Measurements from ENCODE around the gene SH3D19. TPM values are rescaled to one million over a fixed set of nuclear protein-coding genes. Genes with fewer than 3 reads are reported as not detected.
A peak's percentile ranks its signal among the peaks of the same experiment; 100 is the strongest.

The SH3D19 gene
- total RNA-seq, 4 donors from 2014 or later, result 54.4 to 148 (median 79.1) TPM

GRCh38 chr4:151358266-151358665 lies 32.9 kb upstream of the SH3D19 start:
- no peak for DNase-seq (ENCODE audit: low spot score in 2 of 2)
- 90% methylated on average over 3 of the region's 3 CpGs for WGBS
- TF ChIP-seq CTCF (IDR thresholded peaks at IDR 0.05) (no peak), POLR2AphosphoS5 (IDR thresholded peaks at IDR 0.05) (no peak), POLR2A (IDR thresholded peaks at IDR 0.05) (no peak), EP300 (IDR thresholded peaks at IDR 0.05) (no peak)
- Histone ChIP-seq H3K4me1 (peaks cover 12% of the 10 kb centered on the region), H3K36me3 (no peaks in the 10 kb centered on the region), H3K27me3 (no peaks in the 10 kb centered on the region), H3K27ac (no peak overlapping the region), H3K4me3 (no peak overlapping the region), H3K9me3 (no peaks in the 10 kb centered on the region)

- H3K9me3 ChIP-seq, result no peaks in the 10 kb centered on the region
- no peak for TF ChIP-seq POLR2AphosphoS5 (IDR thresholded peaks at IDR 0.05)
- no peak for TF ChIP-seq CTCF (IDR thresholded peaks at IDR 0.05)
- TF ChIP-seq POLR2A (IDR thresholded peaks at IDR 0.05), result no peak
- no peak for TF ChIP-seq EP300 (IDR thresholded peaks at IDR 0.05)
- H3K4me1 ChIP-seq, result peaks cover 9% of the 10 kb centered on the region
- H3K27me3 ChIP-seq, result no peaks in the 10 kb centered on the region
- WGBS, result 100% methylated on average over 1 of the region's 1 CpG
- H3K36me3 ChIP-seq, result no peaks in the 10 kb centered on the region
- no peak for DNase-seq (ENCODE audit: low spot score in 2 of 2)
- no peak overlapping the region for H3K27ac ChIP-seq
- H3K4me3 ChIP-seq, result no peak overlapping the region
Measured at GRCh38 chr4:151356510-151356909, 31.1 kb upstream of the SH3D19 start.

GRCh38 chr4:151355155-151355554 lies 29.8 kb upstream of the SH3D19 start:
- no peaks in the 10 kb centered on the region for H3K9me3 ChIP-seq
- no peaks in the 10 kb centered on the region for H3K36me3 ChIP-seq
- peak overlapping the region; percentile 34 for H3K27ac ChIP-seq
- H3K4me1 ChIP-seq, result peaks cover 9% of the 10 kb centered on the region
- H3K27me3 ChIP-seq, result no peaks in the 10 kb centered on the region
- 56% methylated on average over 4 of the region's 4 CpGs for WGBS
- DNase-seq (ENCODE audit: low spot score in 2 of 2), result no peak
- TF ChIP-seq CTCF (IDR thresholded peaks at IDR 0.05) (no peak), POLR2A (IDR thresholded peaks at IDR 0.05) (no peak), POLR2AphosphoS5 (IDR thresholded peaks at IDR 0.05) (no peak), EP300 (IDR thresholded peaks at IDR 0.05) (no peak)
- H3K4me3 ChIP-seq, result no peak overlapping the region

- H3K4me3 ChIP-seq, result no peak overlapping the region
- TF ChIP-seq CTCF (IDR thresholded peaks at IDR 0.05), result no peak
- no peak for TF ChIP-seq POLR2AphosphoS5 (IDR thresholded peaks at IDR 0.05)
- TF ChIP-seq POLR2A (IDR thresholded peaks at IDR 0.05), result no peak
- no peak for TF ChIP-seq EP300 (IDR thresholded peaks at IDR 0.05)
- WGBS, result 67% methylated on average over 9 of the region's 9 CpGs
- H3K4me1 ChIP-seq, result no peaks in the 10 kb centered on the region
- H3K9me3 ChIP-seq, result no peaks in the 10 kb centered on the region
- H3K27ac ChIP-seq, result no peak overlapping the region
- H3K27me3 ChIP-seq, result no peaks in the 10 kb centered on the region
- H3K36me3 ChIP-seq, result no peaks in the 10 kb centered on the region
- no peak for DNase-seq (ENCODE audit: low spot score in 2 of 2)
Measured at GRCh38 chr4:151347490-151348235, 22.3 kb upstream of the SH3D19 start.

GRCh38 chr4:151344948-151345347 lies 19.5 kb upstream of the SH3D19 start:
- H3K9me3 ChIP-seq, result no peaks in the 10 kb centered on the region
- H3K27me3 ChIP-seq, result no peaks in the 10 kb centered on the region
- no peak for TF ChIP-seq POLR2AphosphoS5 (IDR thresholded peaks at IDR 0.05)
- TF ChIP-seq CTCF (IDR thresholded peaks at IDR 0.05), result no peak
- H3K27ac ChIP-seq, result no peak overlapping the region
- no peaks in the 10 kb centered on the region for H3K4me1 ChIP-seq
- H3K4me3 ChIP-seq, result no peak overlapping the region
- WGBS, result 100% methylated on average over 2 of the region's 2 CpGs
- H3K36me3 ChIP-seq, result no peaks in the 10 kb centered on the region
- no peak for DNase-seq (ENCODE audit: low spot score in 2 of 2)
